B cell (primary cell): ENCODE data around the gene GAREM1. TPM values are rescaled to one million over a fixed set of nuclear protein-coding genes. Genes with fewer than 3 reads are reported as not detected.

Experiments
- ATAC-seq: fragments of 200-7000 bp; cut with Tn5 transposase; one replicate; pipeline ENCODE4 v1.10.0; 2021; ENCODE audit warnings: low read depth, mild to moderate bottlenecking, moderate number of reproducible peaks, moderate library complexity
- CTCF ChIA-PET: fragments of 350-600 bp; sonication (Branson Sonifier 250); formaldehyde crosslinking; loops from one replicate; lab custom pipeline; 2021; ENCODE audit warnings: antibody characterized with exemption, inconsistent platforms; lab: Charles Lee
- POLR2A ChIA-PET: fragments of 350-600 bp; sonication (Branson Sonifier 250); formaldehyde crosslinking; loops from one replicate; lab custom pipeline; 2021; ENCODE audit warnings: antibody characterized with exemption; lab: Charles Lee
- DNase-seq: peaks from one replicate; pipeline ENCODE4 v3.0.0; 2013
- H2AFZ ChIP-seq: 2 replicates; pipeline ENCODE4 v1.6.1; 2012; ENCODE audit warnings: mild to moderate bottlenecking, low read depth, low read length; ENCODE audit not compliant: insufficient read depth, poor library complexity, severe bottlenecking
- H3K27ac ChIP-seq, 2 donors: 1 replicate in 1 of 2; 2 replicates in 1 of 2; pipeline ENCODE4 v1.5.1; 2012 to 2013; ENCODE audit warnings: low read length in 2 of 2, mild to moderate bottlenecking in 2 of 2, moderate library complexity in 1 of 2
- H3K27me3 ChIP-seq, 4 experiments: fragments of 200-600 bp in 1 of 4; sonication (generic) in 1 of 4; replicated peaks in 1 of 4; 1 replicate in 2 of 4; 2 replicates in 2 of 4; pipeline versions ENCODE4 v1.6.1 to v1.7.0; 2013 to 2016; ENCODE audit warnings: low read length in 3 of 4, mild to moderate bottlenecking in 2 of 4, mixed read lengths in 1 of 4, moderate library complexity in 1 of 4; ENCODE audit not compliant: insufficient read depth in 4 of 4, control insufficient read depth in 3 of 4; ENCODE audit errors: control extremely low read depth in 1 of 4
- H3K36me3 ChIP-seq, 2 experiments: replicated peaks in 1 of 2; 1 replicate in 1 of 2; 2 replicates in 1 of 2; pipeline versions ENCODE4 v1.6.1 to v1.7.1; 2013; ENCODE audit warnings: low read length in 1 of 2; ENCODE audit not compliant: insufficient read depth in 2 of 2, control insufficient read depth in 1 of 2; ENCODE audit errors: control extremely low read depth in 1 of 2, extremely low read depth in 1 of 2
- H3K4me1 ChIP-seq, 2 donors: fragments of 200-600 bp in 1 of 2; sonication (generic) in 1 of 2; 1 replicate in 1 of 2; 2 replicates in 1 of 2; pipeline versions ENCODE4 v1.5.1 to v1.6.1; 2013 to 2017; ENCODE audit warnings: low read length in 2 of 2; ENCODE audit not compliant: control insufficient read depth in 2 of 2, insufficient read depth in 2 of 2
- H3K4me2 ChIP-seq: replicated peaks from 2 replicates; pipeline ENCODE3; 2012; ENCODE audit warnings: mild to moderate bottlenecking, low read depth, low read length; ENCODE audit not compliant: poor library complexity, severe bottlenecking
- H3K4me3 ChIP-seq, 5 experiments: fragments of 200-600 bp in 1 of 5; sonication (generic) in 1 of 5; 1 replicate in 3 of 5; 2 replicates in 2 of 5; pipeline versions ENCODE4 v1.5.1 to v1.7.0; 2011 to 2016; ENCODE audit warnings: low read length in 4 of 5, mild to moderate bottlenecking in 4 of 5, low read depth in 2 of 5, control low read depth in 1 of 5, moderate library complexity in 1 of 5; ENCODE audit not compliant: insufficient read depth in 1 of 5; ENCODE audit errors: control extremely low read depth in 1 of 5, extremely low read depth in 1 of 5
- H3K79me2 ChIP-seq: fragments of 200-600 bp; sonication (generic); one replicate; pipeline ENCODE4 v1.6.0; 2016; ENCODE audit warnings: low read length; ENCODE audit not compliant: control insufficient read depth, insufficient read depth
- H3K9ac ChIP-seq: fragments of 200-600 bp; sonication (generic); 2 replicates; pipeline ENCODE4 v1.6.1; 2017; ENCODE audit warnings: mild to moderate bottlenecking, low read length, moderate library complexity
- H3K9me3 ChIP-seq, 3 donors: one replicate each; pipeline versions ENCODE4 v1.6.1 to v1.7.1; 2013; ENCODE audit warnings: low read length in 2 of 3; ENCODE audit not compliant: control insufficient read depth in 2 of 3, insufficient read depth in 1 of 3; ENCODE audit errors: control extremely low read depth in 1 of 3
- H4K20me1 ChIP-seq: 2 replicates; pipeline ENCODE4 v1.6.0; 2012; ENCODE audit warnings: mild to moderate bottlenecking, low read length; ENCODE audit not compliant: insufficient read depth, control insufficient read depth, poor library complexity, severe bottlenecking
- H3K27ac Mint-ChIP-seq: one replicate; pipeline ENCODE4 v1.8.0; 2021; ENCODE audit warnings: mixed read lengths
- H3K27me3 Mint-ChIP-seq: one replicate; pipeline ENCODE4 v1.8.0; 2021; ENCODE audit warnings: mixed read lengths
- H3K4me1 Mint-ChIP-seq: one replicate; pipeline ENCODE4 v1.8.0; 2021; ENCODE audit warnings: mixed read lengths
- H3K4me3 Mint-ChIP-seq: one replicate; pipeline ENCODE4 v1.8.0; 2021; ENCODE audit warnings: mixed read lengths
- H3K9me3 Mint-ChIP-seq: one replicate; pipeline ENCODE4 v1.8.0; 2022; ENCODE audit warnings: mixed read lengths; ENCODE audit not compliant: insufficient read depth
- EZH2 ChIP-seq: IDR thresholded peaks from 2 replicates; pipeline ENCODE4 v1.6.1; 2012; ENCODE audit warnings: borderline replicate concordance, low read depth, mild to moderate bottlenecking, moderate library complexity, low read length; ENCODE audit not compliant: insufficient read depth, poor library complexity, severe bottlenecking
- WGBS: methylation state at CpG from one replicate; pipeline ENCODE4 v1.1.5; 2013; ENCODE audit warnings: missing lambda C conversion rate; ENCODE audit not compliant: insufficient coverage; 5-methylcytosine and 5-hydroxymethylcytosine counted together
- intact Hi-C: fragments of 100-400 bp; cut with micrococcal nuclease; formaldehyde crosslinking; loops from one replicate; pipeline ENCODE4 v1.10.0; 2022
- polyA plus RNA-seq: library from polyadenylated mRNA; depleted of rRNA; stranded (reverse); fragments of >200 nt; gene quantifications from 2 replicates; pipeline ENCODE4 v1.2.3, GENCODE V29; 2012
- total RNA-seq, 2 donors: library from RNA; stranded (reverse); fragments of 120-200 nt in 1 of 2; gene quantifications; 1 replicate in 1 of 2; 2 replicates in 1 of 2; pipeline versions ENCODE4 v1.2.3 to v1.2.4, GENCODE V29; 2013 to 2022
- TF ChIP-seq, protein P1 (sequence below): fragments of 200-600 bp; IDR thresholded peaks from one replicate; pipeline ENCODE4 v1.8.0; 2022; ENCODE audit warnings: antibody characterized with exemption, mild to moderate bottlenecking

Gene GAREM1
- total and polyA plus RNA-seq, 2 donors (not counting 1 experiment from before 2014, with no cell fraction given), result not detected

- POLR2A ChIA-PET, result no interaction called here
- TF ChIP-seq, protein P1, sequence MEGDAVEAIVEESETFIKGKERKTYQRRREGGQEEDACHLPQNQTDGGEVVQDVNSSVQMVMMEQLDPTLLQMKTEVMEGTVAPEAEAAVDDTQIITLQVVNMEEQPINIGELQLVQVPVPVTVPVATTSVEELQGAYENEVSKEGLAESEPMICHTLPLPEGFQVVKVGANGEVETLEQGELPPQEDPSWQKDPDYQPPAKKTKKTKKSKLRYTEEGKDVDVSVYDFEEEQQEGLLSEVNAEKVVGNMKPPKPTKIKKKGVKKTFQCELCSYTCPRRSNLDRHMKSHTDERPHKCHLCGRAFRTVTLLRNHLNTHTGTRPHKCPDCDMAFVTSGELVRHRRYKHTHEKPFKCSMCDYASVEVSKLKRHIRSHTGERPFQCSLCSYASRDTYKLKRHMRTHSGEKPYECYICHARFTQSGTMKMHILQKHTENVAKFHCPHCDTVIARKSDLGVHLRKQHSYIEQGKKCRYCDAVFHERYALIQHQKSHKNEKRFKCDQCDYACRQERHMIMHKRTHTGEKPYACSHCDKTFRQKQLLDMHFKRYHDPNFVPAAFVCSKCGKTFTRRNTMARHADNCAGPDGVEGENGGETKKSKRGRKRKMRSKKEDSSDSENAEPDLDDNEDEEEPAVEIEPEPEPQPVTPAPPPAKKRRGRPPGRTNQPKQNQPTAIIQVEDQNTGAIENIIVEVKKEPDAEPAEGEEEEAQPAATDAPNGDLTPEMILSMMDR, result no peak
- no peak for TF ChIP-seq EZH2
- no peak overlapping the region for H2AFZ ChIP-seq
- H3K4me1 ChIP-seq, result no peaks in the 10 kb centered on the region
- ATAC-seq, result no peak
- CTCF ChIA-PET, result no interaction called here
- Mint-ChIP-seq H3K27ac (no peak overlapping the region), H3K27me3 (peaks cover 24% of the 10 kb centered on the region), H3K4me3 (no peak overlapping the region), H3K4me1 (no peaks in the 10 kb centered on the region), H3K9me3 (no peaks in the 10 kb centered on the region)
- H3K4me2 ChIP-seq, result no peak overlapping the region
- no peak overlapping the region for H3K4me3 ChIP-seq
- no peaks in the 10 kb centered on the region for H3K36me3 ChIP-seq
- H3K79me2 ChIP-seq, result no peaks in the 10 kb centered on the region
- peaks cover 0 to 3% (median 0%) of the 10 kb centered on the region in 4 experiments for H3K27me3 ChIP-seq
- intact Hi-C loops, result no loop called here
- no peak for DNase-seq
- no peaks in the 10 kb centered on the region for H3K9me3 ChIP-seq
- no peaks in the 10 kb centered on the region for H4K20me1 ChIP-seq
- 100% methylated on average over 1 of the region's 3 CpGs for WGBS
- no peak overlapping the region for H3K9ac ChIP-seq
- H3K27ac ChIP-seq, result no peak overlapping the region
Measured at GRCh38 chr18:32450026-32450691, 20.5 kb downstream of the GAREM1 start.

DNA sequence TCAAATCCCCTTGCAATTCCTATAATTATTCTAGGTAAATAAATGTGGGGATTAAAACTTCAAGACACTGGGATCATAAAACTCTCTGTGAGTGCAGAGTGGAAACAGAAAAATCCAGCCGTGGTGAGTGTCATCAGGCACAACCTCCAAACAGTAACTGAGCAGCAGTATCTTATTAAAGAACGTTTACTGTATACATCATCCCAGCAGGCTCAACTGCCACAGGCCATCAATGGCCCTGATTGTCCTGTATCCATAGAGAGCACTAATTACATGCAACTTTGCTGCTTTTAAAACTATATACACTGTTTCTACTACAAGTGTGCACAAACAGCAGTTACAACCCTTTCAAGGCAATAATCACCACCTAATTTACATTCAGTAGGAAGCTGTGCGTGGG, 23.9 kb downstream of the GAREM1 start:
- Mint-ChIP-seq H3K4me1 (no peaks in the 10 kb centered on the region), H3K27me3 (peaks cover 6% of the 10 kb centered on the region), H3K27ac (no peak overlapping the region), H3K4me3 (no peak overlapping the region), H3K9me3 (no peaks in the 10 kb centered on the region)
- no peak overlapping the region for H3K9ac ChIP-seq
- H3K4me1 ChIP-seq, result no peaks in the 10 kb centered on the region
- H4K20me1 ChIP-seq, result no peaks in the 10 kb centered on the region
- intact Hi-C loops, result no loop called here
- H3K27ac ChIP-seq, result no peak overlapping the region
- WGBS, result 80% methylated on average over 2 of the region's 3 CpGs
- DNase-seq, result no peak
- H3K4me3 ChIP-seq, result no peak overlapping the region
- H3K27me3 ChIP-seq, result no peaks in the 10 kb centered on the region
- no peak for ATAC-seq
- H2AFZ ChIP-seq, result no peak overlapping the region
- ChIA-PET CTCF (no interaction called here), POLR2A (no interaction called here)
- no peaks in the 10 kb centered on the region for H3K36me3 ChIP-seq
- no peak overlapping the region for H3K4me2 ChIP-seq
- H3K9me3 ChIP-seq, result no peaks in the 10 kb centered on the region
- no peaks in the 10 kb centered on the region for H3K79me2 ChIP-seq
- TF ChIP-seq, protein P1, result no peak
- no peak for TF ChIP-seq EZH2
